ENCODE measurements around the gene ABCG1. TPM values are rescaled to one million over a fixed set of nuclear protein-coding genes. Genes with fewer than 3 reads are reported as not detected.

ABCG1 gene
- polyA plus RNA-seq, 1 donor: 10.2 TPM

GRCh38 chr21:42232176-42232825 lies 13.4 kb downstream of the ABCG1 start:
- no peak for DNase-seq

GRCh38 chr21:42233067-42233961 lies 14.4 kb downstream of the ABCG1 start:
- no peak for DNase-seq

GRCh38 chr21:42234041-42234440 lies 15.1 kb downstream of the ABCG1 start:
- no peak for DNase-seq

GRCh38 chr21:42234464-42235241 lies 15.7 kb downstream of the ABCG1 start:
- DNase-seq: peak; percentile 68

GRCh38 chr21:42235593-42235992 lies 16.7 kb downstream of the ABCG1 start:
- DNase-seq: no peak

- DNase-seq: no peak
Measured at GRCh38 chr21:42236014-42236413, 17.1 kb downstream of the ABCG1 start.

- DNase-seq: no peak
Measured at GRCh38 chr21:42236693-42237092, 17.8 kb downstream of the ABCG1 start.

GRCh38 chr21:42237161-42237560 lies 18.2 kb downstream of the ABCG1 start:
- DNase-seq: no peak

GRCh38 chr21:42237577-42237976 lies 18.6 kb downstream of the ABCG1 start:
- no peak for DNase-seq

- no peak for DNase-seq
Measured at GRCh38 chr21:42238185-42238934, 19.4 kb downstream of the ABCG1 start.

GRCh38 chr21:42239556-42239955 lies 20.6 kb downstream of the ABCG1 start:
- no peak for DNase-seq

GRCh38 chr21:42239973-42240372 lies 21.0 kb downstream of the ABCG1 start:
- DNase-seq: no peak

- no peak for DNase-seq
Measured at GRCh38 chr21:42242611-42243010, 23.7 kb downstream of the ABCG1 start.

- no peak for DNase-seq
Measured at GRCh38 chr21:42243026-42243425, 24.1 kb downstream of the ABCG1 start.

- DNase-seq: no peak
Measured at GRCh38 chr21:42245331-42246193, 26.6 kb downstream of the ABCG1 start.

GRCh38 chr21:42247716-42248115 lies 28.8 kb downstream of the ABCG1 start:
- DNase-seq: no peak

- no peak for DNase-seq
Measured at GRCh38 chr21:42248241-42248640, 29.3 kb downstream of the ABCG1 start.

- DNase-seq: no peak
Measured at GRCh38 chr21:42248783-42249597, 30.1 kb downstream of the ABCG1 start.

- DNase-seq: no peak
Measured at GRCh38 chr21:42250422-42251403, 31.8 kb downstream of the ABCG1 start.
